Esophagus muscularis mucosa (tissue), 4 donors: Measurements from ENCODE around the gene AGO1. TPM values are rescaled to one million over a fixed set of nuclear protein-coding genes. Genes with fewer than 3 reads are reported as not detected.

Source experiments
- DNase-seq: peaks from one replicate; pipeline ENCODE4 v3.0.0-alpha.2; 2017; ENCODE audit errors: extremely low spot score
- H3K27ac ChIP-seq, 4 donors: fragments of 200-600 bp; sonication (generic); replicated peaks in 1 of 4; 1 replicate in 3 of 4; 2 replicates in 1 of 4; pipeline ENCODE4 v1.5.1; 2016 to 2019; ENCODE audit warnings: mild to moderate bottlenecking in 1 of 4
- H3K27me3 ChIP-seq, 4 donors: fragments of 200-600 bp; sonication (generic); one replicate each; pipeline versions ENCODE4 v1.5.1 to v1.6.0; 2016 to 2019
- H3K36me3 ChIP-seq, 4 donors: fragments of 200-600 bp; sonication (generic); one replicate each; pipeline ENCODE4 v1.5.1; 2016 to 2019
- H3K4me1 ChIP-seq, 4 donors: fragments of 200-600 bp; sonication (generic); one replicate each; pipeline ENCODE4 v1.5.1; 2016 to 2019
- H3K4me3 ChIP-seq, 4 donors: fragments of 200-600 bp; sonication (generic); 1 replicate in 2 of 4; 2 replicates in 2 of 4; pipeline ENCODE4 v1.5.1; 2016 to 2019; ENCODE audit warnings: mild to moderate bottlenecking in 4 of 4, moderate library complexity in 1 of 4
- H3K9me3 ChIP-seq, 4 donors: fragments of 200-600 bp; sonication (generic); 1 replicate in 3 of 4; 2 replicates in 1 of 4; pipeline ENCODE4 v1.5.1; 2016 to 2019
- EP300 ChIP-seq: sonication (generic); formaldehyde crosslinking; IDR thresholded peaks from one replicate; pipeline ENCODE4 v1.6.1; 2017; ENCODE audit warnings: antibody characterized with exemption
- POLR2A ChIP-seq: fragments of 450-650 bp; IDR thresholded peaks from one replicate; pipeline ENCODE4 v1.6.1; 2017; ENCODE audit warnings: antibody characterized with exemption, moderate library complexity, mild to moderate bottlenecking, low read depth
- POLR2AphosphoS5 ChIP-seq, 2 donors: sonication (generic); formaldehyde crosslinking; IDR thresholded peaks; one replicate each; pipeline ENCODE4 v1.6.1; 2017; ENCODE audit warnings: antibody characterized with exemption in 2 of 2
- WGBS: methylation state at CpG from one replicate; pipeline ENCODE4 v1.1.5; 2018; 5-methylcytosine and 5-hydroxymethylcytosine counted together
- intact Hi-C: fragments of 100-400 bp; cut with DNase I; formaldehyde crosslinking; loops from one replicate; pipeline ENCODE4 v1.15.1; 2023
- total RNA-seq, 4 donors: library from RNA; depleted of rRNA; stranded (reverse); fragments of >200 nt; gene quantifications; one replicate each; pipeline versions ENCODE4 v1.1.0 to v1.2.1, GENCODE V29; 2016
- TF ChIP-seq, protein P1 (sequence below), 3 experiments: fragments of 200-600 bp in 2 of 3; fragments of 450-650 bp in 1 of 3; sonication (generic) in 2 of 3; IDR thresholded peaks; one replicate each; pipeline ENCODE4 v1.5.1; 2017 to 2019; ENCODE audit warnings: antibody characterized with exemption in 3 of 3, mild to moderate bottlenecking in 2 of 3, moderate library complexity in 1 of 3

AGO1 gene
- total RNA-seq, 4 donors from 2014 or later = 16.2 to 32.6 (median 24.4) TPM

DNA sequence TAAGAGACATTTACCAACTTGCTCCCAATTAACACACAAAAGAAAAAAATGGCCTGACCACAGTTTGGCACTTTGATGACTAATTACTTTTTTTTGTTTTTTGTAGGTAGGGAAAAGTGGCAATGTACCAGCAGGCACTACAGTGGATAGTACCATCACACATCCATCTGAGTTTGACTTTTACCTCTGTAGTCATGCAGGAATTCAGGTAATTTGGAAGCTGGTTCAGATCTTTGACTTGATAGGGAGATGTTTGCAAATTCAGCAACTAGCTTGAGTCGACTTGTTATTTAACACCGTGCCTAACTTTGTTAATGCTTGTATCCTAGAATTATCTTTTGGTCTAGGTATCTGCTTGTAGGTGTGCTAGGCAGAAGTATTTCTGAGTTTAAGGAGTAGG is 33.0 kb upstream of the AGO1 start:
- Histone ChIP-seq H3K9me3 (no peaks in the 10 kb centered on the region), H3K4me1 (peaks cover 37 to 65% (median 61%) of the 10 kb centered on the region in 4 donors), H3K27me3 (no peaks in the 10 kb centered on the region), H3K4me3 (no peak overlapping the region), H3K36me3 (peaks cover 7 to 64% (median 28%) of the 10 kb centered on the region in 4 donors), H3K27ac (peak overlapping the region; percentile 58 to 81 (median 76))
- intact Hi-C loops = no loop called here
- TF ChIP-seq, protein P1, sequence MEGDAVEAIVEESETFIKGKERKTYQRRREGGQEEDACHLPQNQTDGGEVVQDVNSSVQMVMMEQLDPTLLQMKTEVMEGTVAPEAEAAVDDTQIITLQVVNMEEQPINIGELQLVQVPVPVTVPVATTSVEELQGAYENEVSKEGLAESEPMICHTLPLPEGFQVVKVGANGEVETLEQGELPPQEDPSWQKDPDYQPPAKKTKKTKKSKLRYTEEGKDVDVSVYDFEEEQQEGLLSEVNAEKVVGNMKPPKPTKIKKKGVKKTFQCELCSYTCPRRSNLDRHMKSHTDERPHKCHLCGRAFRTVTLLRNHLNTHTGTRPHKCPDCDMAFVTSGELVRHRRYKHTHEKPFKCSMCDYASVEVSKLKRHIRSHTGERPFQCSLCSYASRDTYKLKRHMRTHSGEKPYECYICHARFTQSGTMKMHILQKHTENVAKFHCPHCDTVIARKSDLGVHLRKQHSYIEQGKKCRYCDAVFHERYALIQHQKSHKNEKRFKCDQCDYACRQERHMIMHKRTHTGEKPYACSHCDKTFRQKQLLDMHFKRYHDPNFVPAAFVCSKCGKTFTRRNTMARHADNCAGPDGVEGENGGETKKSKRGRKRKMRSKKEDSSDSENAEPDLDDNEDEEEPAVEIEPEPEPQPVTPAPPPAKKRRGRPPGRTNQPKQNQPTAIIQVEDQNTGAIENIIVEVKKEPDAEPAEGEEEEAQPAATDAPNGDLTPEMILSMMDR (IDR thresholded peaks at IDR 0.05) = no peak
- 90% methylated on average over 2 of the region's 2 CpGs for WGBS
- no peak for DNase-seq

DNA sequence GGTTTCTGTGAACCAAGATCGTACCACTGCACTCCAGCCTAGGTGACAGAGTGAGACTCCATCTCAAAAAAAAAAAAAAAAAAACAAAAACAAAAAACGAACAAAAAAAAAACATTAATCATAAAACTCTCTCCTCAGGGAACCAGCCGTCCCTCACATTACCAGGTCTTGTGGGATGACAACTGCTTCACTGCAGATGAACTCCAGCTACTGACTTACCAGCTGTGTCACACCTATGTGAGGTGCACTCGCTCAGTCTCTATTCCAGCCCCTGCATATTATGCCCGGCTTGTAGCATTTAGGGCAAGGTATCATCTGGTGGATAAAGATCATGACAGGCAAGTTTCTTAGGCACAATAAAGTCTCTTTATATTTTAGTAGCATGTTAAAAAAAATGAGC is 32.3 kb upstream of the AGO1 start:
- H3K4me3 ChIP-seq = no peak overlapping the region
- intact Hi-C loops = no loop called here
- no peak for DNase-seq
- H3K9me3 ChIP-seq = no peaks in the 10 kb centered on the region
- H3K4me1 ChIP-seq = peaks cover 31 to 58% (median 55%) of the 10 kb centered on the region in 4 donors
- WGBS = 67% methylated on average over 5 of the region's 5 CpGs
- peak overlapping the region; percentile 58 to 81 (median 76) for H3K27ac ChIP-seq
- no peaks in the 10 kb centered on the region for H3K27me3 ChIP-seq
- peaks cover 7 to 66% (median 33%) of the 10 kb centered on the region in 4 donors for H3K36me3 ChIP-seq
- TF ChIP-seq EP300 = no peak

DNA sequence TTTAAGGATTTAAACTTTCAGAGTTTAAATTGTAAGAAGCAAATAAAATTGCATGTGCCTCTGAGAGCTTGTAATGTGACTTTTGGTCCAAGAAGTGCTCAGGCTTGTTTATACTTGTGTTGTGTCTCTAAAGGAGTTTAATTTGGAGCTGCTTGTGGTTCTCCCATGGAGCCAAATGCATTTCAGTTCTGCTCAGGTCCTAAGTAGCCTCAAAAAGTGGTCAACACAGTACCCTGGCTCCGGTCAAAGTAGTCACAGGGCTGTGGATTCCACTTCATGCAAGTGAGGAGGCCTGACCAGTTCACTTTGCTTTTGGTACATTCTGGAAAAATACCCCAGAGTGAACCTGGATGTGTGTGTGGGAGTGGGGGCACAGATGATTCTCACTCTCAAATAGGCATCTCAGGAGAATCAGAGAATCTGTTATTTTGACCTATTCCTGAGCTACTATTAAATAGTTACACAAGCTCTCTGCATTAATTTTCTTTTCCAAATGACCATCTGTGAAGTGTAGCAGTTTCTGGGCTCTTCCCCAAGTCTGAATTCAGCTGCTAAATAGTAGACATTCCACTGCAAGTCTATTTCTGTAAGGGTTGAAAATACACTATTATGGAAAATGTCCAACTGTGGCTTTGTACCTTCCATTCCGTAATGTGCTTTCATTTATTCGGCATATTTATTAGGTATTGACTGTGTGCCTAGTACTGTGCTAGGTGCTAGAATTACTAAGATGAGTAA is 31.7 kb upstream of the AGO1 start:
- Histone ChIP-seq H3K4me1 (peaks cover 31 to 54% (median 50%) of the 10 kb centered on the region in 4 donors), H3K27ac (peak overlapping the region; percentile 58 to 81 (median 76)), H3K4me3 (no peak overlapping the region), H3K36me3 (peaks cover 7 to 66% (median 36%) of the 10 kb centered on the region in 4 donors), H3K9me3 (no peaks in the 10 kb centered on the region), H3K27me3 (no peaks in the 10 kb centered on the region)
- 30% methylated on average over 3 of the region's 3 CpGs for WGBS
- intact Hi-C loops = no loop called here
- TF ChIP-seq, protein P1 (IDR thresholded peaks at IDR 0.05) = no peak
- TF ChIP-seq POLR2AphosphoS5 (IDR thresholded peaks at IDR 0.05) = no peak
- no peak for TF ChIP-seq EP300
- TF ChIP-seq POLR2A = no peak
- DNase-seq = no peak

DNA sequence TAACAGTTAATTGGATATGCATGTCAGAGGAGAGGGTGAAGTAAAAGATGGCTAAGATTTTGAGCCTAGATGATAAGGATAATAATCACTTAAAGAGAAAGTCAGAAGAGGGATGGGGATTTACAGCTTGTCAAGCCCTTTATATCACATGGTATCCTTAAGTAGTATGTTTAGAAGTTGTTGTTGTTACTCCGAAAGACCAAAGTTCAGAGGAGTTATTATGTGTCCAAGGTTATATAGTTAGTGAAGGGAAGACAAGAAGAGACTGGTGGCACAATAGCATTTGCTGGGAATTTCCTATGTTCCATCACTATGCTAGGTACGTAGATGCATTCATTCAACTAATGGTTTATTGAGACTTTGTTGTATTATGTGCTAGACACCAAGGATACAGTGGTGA is 30.8 kb upstream of the AGO1 start:
- DNase-seq = no peak
- H3K27ac ChIP-seq = peak overlapping the region; percentile 58 to 81 (median 76)
- WGBS = 38% methylated on average over 2 of the region's 2 CpGs
- H3K4me1 ChIP-seq = peaks cover 30 to 54% (median 50%) of the 10 kb centered on the region in 4 donors
- no peaks in the 10 kb centered on the region for H3K9me3 ChIP-seq
- no peaks in the 10 kb centered on the region for H3K27me3 ChIP-seq
- intact Hi-C loops = no loop called here
- TF ChIP-seq, protein P1 (IDR thresholded peaks at IDR 0.05) = no peak
- TF ChIP-seq POLR2A (no peak), POLR2AphosphoS5 (IDR thresholded peaks at IDR 0.05) (no peak), EP300 (no peak)
- peaks cover 7 to 72% (median 37%) of the 10 kb centered on the region in 4 donors for H3K36me3 ChIP-seq
- H3K4me3 ChIP-seq = no peak overlapping the region

DNA sequence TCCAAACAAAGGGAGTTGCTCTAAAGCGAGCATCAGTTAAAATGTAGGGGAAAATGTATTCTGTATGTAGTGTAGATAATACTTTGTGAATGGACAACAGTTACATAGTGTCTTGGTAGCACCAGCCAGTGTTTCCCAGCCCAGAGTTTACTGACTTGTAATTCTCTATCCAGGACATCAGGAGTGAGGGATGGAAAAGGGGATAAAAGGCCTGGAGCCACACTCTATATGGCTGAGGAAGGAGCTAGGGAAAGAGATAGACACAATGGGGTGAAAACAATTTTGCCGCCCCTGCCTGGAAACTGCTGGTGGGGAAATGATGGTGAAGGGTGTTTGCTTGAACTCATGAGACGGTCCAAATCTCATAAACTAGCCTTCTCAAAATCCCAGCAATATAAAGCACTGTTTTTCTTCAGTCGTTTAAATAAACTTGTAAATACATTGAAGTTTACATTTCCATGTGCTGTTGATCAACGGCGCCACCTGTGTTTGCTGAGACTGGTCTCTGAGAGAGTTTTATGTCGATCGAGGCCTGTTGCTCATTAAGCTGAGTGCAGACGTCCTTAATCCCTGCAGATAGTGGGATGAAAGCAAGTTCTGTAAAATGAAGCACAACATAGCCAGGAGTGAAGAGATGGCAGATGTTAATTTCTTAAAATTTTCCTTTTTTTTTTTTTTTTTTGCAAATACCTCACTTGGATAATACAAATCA is 27.9 kb upstream of the AGO1 start:
- WGBS = 77% methylated on average over 9 of the region's 9 CpGs
- intact Hi-C loops = no loop called here
- peaks cover 7 to 68% (median 38%) of the 10 kb centered on the region in 4 donors for H3K36me3 ChIP-seq

More for the DNA sequence above, 27.9 kb upstream of the AGO1 start:
- Histone ChIP-seq H3K27me3 (no peaks in the 10 kb centered on the region), H3K27ac (no peak overlapping the region), H3K4me3 (no peak overlapping the region), H3K4me1 (peaks cover 21 to 26% (median 25%) of the 10 kb centered on the region in 4 donors), H3K9me3 (no peaks in the 10 kb centered on the region)
- no peak for TF ChIP-seq EP300
- no peak for TF ChIP-seq POLR2AphosphoS5 (IDR thresholded peaks at IDR 0.05)
- TF ChIP-seq, protein P1 (IDR thresholded peaks at IDR 0.05) = no peak
- no peak for TF ChIP-seq POLR2A
- DNase-seq = no peak
